SK-N-MC (cell line): ENCODE results near the gene SCNN1G.

Source experiments
- EZH2 ChIP-seq: fragments of 200-600 bp; sonication (generic); IDR thresholded peaks from one replicate; pipeline ENCODE4 v1.6.1; 2017; ENCODE audit warnings: antibody characterized with exemption
- POLR2AphosphoS5 ChIP-seq: IDR thresholded peaks from 2 replicates; pipeline ENCODE4 v1.6.1; 2012; ENCODE audit warnings: mild to moderate bottlenecking, low read depth, low read length, borderline replicate concordance

- TF ChIP-seq EZH2, result no peak
- no peak for TF ChIP-seq POLR2AphosphoS5
Observed at GRCh38 chr16:23155445-23156049, 27.0 kb upstream of the SCNN1G start.
